Psoas muscle (tissue), 8 donors: ENCODE data around the gene GNA12. TPM values are rescaled to one million over a fixed set of nuclear protein-coding genes. Genes with fewer than 3 reads are reported as not detected.

Experiments
- ATAC-seq, 4 donors: fragments of 200-7000 bp; cut with Tn5 transposase; one replicate each; pipeline ENCODE4 v1.9.1; 2020; ENCODE audit warnings: moderate library complexity in 3 of 4, mild to moderate bottlenecking in 2 of 4
- DNase-seq, 2 donors: peaks; one replicate each; pipeline ENCODE4 v3.0.0-alpha.2; 2020
- H3K27ac ChIP-seq: fragments of 200-600 bp; one replicate; pipeline ENCODE4 v1.8.0; 2022
- H3K27me3 ChIP-seq, 3 donors: fragments of 200-600 bp in 1 of 3; one replicate each; pipeline versions ENCODE4 v1.6.1 to v1.8.0; 2013 to 2022; ENCODE audit warnings: low read length in 2 of 3, mild to moderate bottlenecking in 2 of 3, moderate library complexity in 1 of 3; ENCODE audit not compliant: insufficient read depth in 3 of 3
- H3K36me3 ChIP-seq, 2 donors: fragments of 200-600 bp in 1 of 2; one replicate each; pipeline versions ENCODE4 v1.6.1 to v1.8.0; 2013 to 2022; ENCODE audit warnings: low read depth in 1 of 2, mild to moderate bottlenecking in 1 of 2, moderate library complexity in 1 of 2; ENCODE audit not compliant: insufficient read depth in 1 of 2
- H3K4me1 ChIP-seq: fragments of 200-600 bp; one replicate; pipeline ENCODE4 v1.8.0; 2022
- H3K4me3 ChIP-seq: fragments of 200-600 bp; one replicate; pipeline ENCODE4 v1.8.0; 2022; ENCODE audit warnings: mild to moderate bottlenecking
- H3K9me3 ChIP-seq: fragments of 200-600 bp; one replicate; pipeline ENCODE4 v1.8.0; 2022
- CTCF ChIP-seq: fragments of 200-600 bp; IDR thresholded peaks from one replicate; pipeline ENCODE4 v1.8.0; 2022; ENCODE audit warnings: antibody characterized with exemption
- WGBS, 3 donors: extraction: QIAGEN DNeasy Blood & Tissue Kit; methylation state at CpG; one replicate each; pipeline versions ENCODE4 v1.1.6 to v1.1.7; 2013; 5-methylcytosine and 5-hydroxymethylcytosine counted together
- intact Hi-C, 2 donors: fragments of 100-400 bp; cut with DNase I; formaldehyde crosslinking; loops; one replicate each; pipeline versions ENCODE4 v1.11.0 to v1.14.2; 2022
- polyA plus RNA-seq, 3 donors: library from polyadenylated mRNA; stranded (reverse); fragments of 200-250 nt; gene quantifications; one replicate each; pipeline ENCODE4 v1.2.3, GENCODE V29; 2013
- total RNA-seq, 4 donors: library from RNA; stranded (reverse); fragmentation: NEBNext Ultra II Directional in 2 of 4; extraction: Animal tissue kit (Norgen Biotek cat#: 25700) in 2 of 4; gene quantifications; one replicate each; pipeline versions ENCODE4 v1.2.1 to v1.2.4, GENCODE V29; 2021 to 2023
- donor health status: healthy with polysubstance abuse.
- donor health status: DM: no; HTN: no; CAD: no; lungs with moderate emphysema.
- donor health status: Bipolar disorder and iron deficiency.
- donor health status: healthy.
- donor health status: DM: yes; HTN: yes; CAD: no.
- donor health status: DM: no; HTN: no; CAD: no.
- donor health status: DM: no; HTN: no; CAD: no.
- donor health status: DM: yes; HTN: yes; CAD: no.

GNA12 gene
- total and polyA plus RNA-seq, 7 donors, result 7.1 to 20.2 (median 15.4) TPM

DNA sequence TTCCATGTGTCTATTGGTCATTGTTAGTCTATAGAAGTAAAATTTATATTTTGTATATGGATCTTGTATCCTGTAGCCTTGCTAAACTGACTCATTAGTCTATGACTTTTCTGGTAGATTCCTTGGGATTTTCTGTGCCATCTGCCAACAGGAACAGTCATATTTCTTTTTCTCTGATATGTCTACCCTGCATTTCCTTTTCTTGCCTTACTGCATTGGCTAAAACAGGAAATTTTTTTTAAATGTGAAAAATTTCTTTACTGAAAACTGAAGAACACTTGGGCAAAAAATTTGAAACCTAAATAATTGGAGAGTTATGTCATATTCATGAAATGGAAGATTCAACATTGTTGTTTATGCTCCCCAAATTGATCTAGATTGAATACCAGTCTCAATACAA lies 88.6 kb downstream of the GNA12 start:
- no peak for TF ChIP-seq CTCF

GRCh38 chr7:2754912-2755311 lies 89.2 kb downstream of the GNA12 start:
- Histone ChIP-seq H3K36me3 (no peaks in the 10 kb centered on the region), H3K27ac (no peak overlapping the region), H3K9me3 (no peaks in the 10 kb centered on the region), H3K4me1 (peaks cover 31% of the 10 kb centered on the region), H3K27me3 (no peaks in the 10 kb centered on the region), H3K4me3 (no peak overlapping the region)
- intact Hi-C loops, result no loop called here
- ATAC-seq (no peak), DNase-seq (no peak)
- TF ChIP-seq CTCF, result no peak
- 87 to 95% (median 92%) methylated on average over 10 of the region's 10 CpGs for WGBS, 3 donors

More for the DNA sequence above, 88.6 kb downstream of the GNA12 start:
- Histone ChIP-seq H3K4me1 (peaks cover 37% of the 10 kb centered on the region), H3K27me3 (no peaks in the 10 kb centered on the region), H3K36me3 (no peaks in the 10 kb centered on the region), H3K4me3 (no peak overlapping the region), H3K27ac (no peak overlapping the region), H3K9me3 (no peaks in the 10 kb centered on the region)
- ATAC-seq, result no peak
- intact Hi-C loops, result no loop called here
- no peak for DNase-seq

DNA sequence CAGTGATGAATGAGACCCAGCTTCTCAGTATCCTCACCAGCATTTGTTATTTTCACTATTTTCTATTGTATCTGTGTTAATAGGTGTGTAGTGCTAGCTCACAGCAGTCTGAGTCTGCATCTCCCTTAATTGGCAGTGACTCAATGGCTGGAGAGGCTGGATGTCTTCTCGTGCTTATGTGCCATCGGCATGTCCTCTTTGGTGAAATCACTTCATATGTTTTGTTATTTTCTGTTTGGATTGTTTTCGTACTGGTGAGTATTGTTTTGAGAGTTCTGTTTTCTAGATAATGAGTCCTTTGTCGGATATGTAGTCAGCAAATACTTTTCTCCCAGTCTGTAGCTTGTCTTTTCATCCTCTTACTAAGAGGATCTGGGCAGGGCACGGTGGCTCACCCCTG lies 90.0 kb downstream of the GNA12 start:
- TF ChIP-seq CTCF, result no peak
- no peak for ATAC-seq
- Histone ChIP-seq H3K4me1 (peaks cover 22% of the 10 kb centered on the region), H3K4me3 (no peak overlapping the region), H3K36me3 (no peaks in the 10 kb centered on the region), H3K27me3 (no peaks in the 10 kb centered on the region), H3K27ac (no peak overlapping the region), H3K9me3 (no peaks in the 10 kb centered on the region)
- intact Hi-C loops, result no loop called here
- WGBS, 3 donors, result 89 to 94% (median 90%) methylated on average over 5 of the region's 5 CpGs
- DNase-seq, result no peak

- ATAC-seq (no peak), DNase-seq (no peak)
- no peak for TF ChIP-seq CTCF
- 94 to 98% (median 97%) methylated on average over 3 of the region's 3 CpGs for WGBS, 3 donors
- H3K4me1 ChIP-seq, result peaks cover 13% of the 10 kb centered on the region
- H3K4me3 ChIP-seq, result no peak overlapping the region
- intact Hi-C loops, result no loop called here
- no peaks in the 10 kb centered on the region for H3K36me3 ChIP-seq
- no peaks in the 10 kb centered on the region for H3K9me3 ChIP-seq
- H3K27ac ChIP-seq, result no peak overlapping the region
- no peaks in the 10 kb centered on the region for H3K27me3 ChIP-seq
Measured at GRCh38 chr7:2753148-2753547, 91.0 kb downstream of the GNA12 start.

DNA sequence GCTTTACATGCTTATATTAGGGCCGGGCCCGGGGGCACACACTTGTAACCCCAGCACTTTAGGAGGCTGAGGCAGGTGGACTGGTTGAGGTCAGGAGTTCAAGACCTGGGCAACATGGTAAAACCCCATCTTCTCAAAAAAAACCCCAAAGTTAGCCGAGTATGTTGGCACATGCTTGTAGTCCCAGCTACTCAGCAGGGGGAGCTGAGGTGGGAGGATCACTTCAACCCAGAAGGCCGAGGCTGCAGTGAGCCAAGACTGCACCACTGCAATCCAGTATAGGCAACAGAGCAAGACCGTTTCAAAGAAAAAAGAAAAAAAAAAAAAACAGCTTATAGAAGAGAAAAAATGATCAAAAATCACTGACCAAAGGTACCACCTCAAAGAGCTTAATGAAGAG lies 93.0 kb downstream of the GNA12 start:
- ATAC-seq (no peak), DNase-seq (no peak)
- TF ChIP-seq CTCF, result no peak
- Histone ChIP-seq H3K9me3 (no peaks in the 10 kb centered on the region), H3K36me3 (no peaks in the 10 kb centered on the region), H3K4me1 (no peaks in the 10 kb centered on the region), H3K27me3 (no peaks in the 10 kb centered on the region), H3K27ac (no peak overlapping the region), H3K4me3 (no peak overlapping the region)
- WGBS, 3 donors, result 70 to 74% (median 73%) methylated on average over 5 of the region's 5 CpGs
- intact Hi-C loops, result no loop called here
